ENCODE data around the gene NMRK2.
A peak's percentile ranks its signal among the peaks of the same experiment; 100 is the strongest.

Gene NMRK2

DNA sequence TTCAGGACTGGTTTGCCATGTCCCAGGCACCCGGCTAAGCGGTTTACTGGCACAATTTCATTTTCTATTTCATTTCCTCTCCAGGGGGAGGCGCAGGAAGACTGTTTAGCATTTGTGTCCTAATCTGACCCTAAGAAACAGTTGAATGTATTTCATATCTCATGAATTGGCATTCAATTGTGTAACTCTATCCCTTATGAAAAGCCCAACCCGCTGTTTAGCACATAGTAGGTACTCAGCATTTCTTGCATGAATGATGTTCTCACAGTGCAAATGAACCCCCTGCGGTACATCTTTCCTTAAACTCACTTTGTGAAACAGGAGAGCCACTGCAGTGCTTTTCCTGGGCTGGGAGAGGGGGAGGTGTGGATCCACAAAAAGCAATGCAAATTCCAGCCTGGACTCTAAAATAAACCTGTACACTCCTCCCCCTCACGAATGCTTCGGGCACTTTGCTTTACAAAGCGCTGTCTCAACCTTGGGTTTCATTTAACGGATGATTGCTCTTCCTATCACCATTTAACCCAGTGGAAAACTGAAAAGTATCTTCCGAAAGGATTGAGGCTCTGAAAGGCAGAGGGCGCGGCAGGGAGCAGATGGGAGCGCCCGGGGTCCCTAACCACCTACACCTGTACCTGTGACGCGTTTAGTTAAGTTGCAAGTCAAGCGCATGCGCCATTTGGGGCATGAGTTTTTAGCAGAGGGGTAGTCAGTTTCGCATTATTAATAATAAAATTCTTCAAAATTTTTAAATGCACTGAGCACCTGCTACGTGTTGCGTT, 53.6 kb downstream of the NMRK2 start:
- H2AK5ac ChIP-seq (ENCODE audit: low read depth, low read length): no peak overlapping the region
- H2BK15ac ChIP-seq (ENCODE audit: low read length): no peak overlapping the region
- no peak overlapping the region for H2BK120ac ChIP-seq (ENCODE audit: low read depth, low read length)
- H3K14ac ChIP-seq (ENCODE audit: low read length): no peak overlapping the region
- H2BK5ac ChIP-seq (ENCODE audit: low read length): no peak overlapping the region
- WGBS, 2 donors (ENCODE audit: extremely low coverage in 2 of 2, insufficient read length in 2 of 2, insufficient replicate concordance in 1 of 2): no CpG with 5 or more reads among the region's 21 CpGs
- H4K91ac ChIP-seq (ENCODE audit: low read depth, low read length, poor library complexity): no peak overlapping the region
- peak; percentile 52 for DNase-seq (ENCODE audit: low spot score)
- peaks cover 29 to 33% of the 10 kb centered on the region in 2 donors for H3K36me3 ChIP-seq (replicated peaks in 1 of 2; ENCODE audit: control insufficient read depth in 2 of 2, insufficient read depth in 2 of 2, low read length in 2 of 2)
- no peak overlapping the region for H4K8ac ChIP-seq (ENCODE audit: low read depth, low read length)
- peak overlapping the region; percentile 63 for H2AFZ ChIP-seq (ENCODE audit: low read length)
- H3K27ac ChIP-seq (replicated peaks; ENCODE audit: low read length): peak overlapping the region; percentile 1
- no peak overlapping the region for H2BK12ac ChIP-seq (ENCODE audit: low read length)
- no peak overlapping the region for H3K4ac ChIP-seq (ENCODE audit: low read length)
- H3K9me3 ChIP-seq (replicated peaks in 1 of 2; ENCODE audit: control insufficient read depth in 2 of 2, insufficient read depth in 1 of 2, low read depth in 1 of 2, low read length in 2 of 2): no peaks in the 10 kb centered on the region
- H3K9ac ChIP-seq (ENCODE audit: low read depth, low read length, poor library complexity): no peak overlapping the region
- H3K79me1 ChIP-seq (ENCODE audit: low read depth, low read length): peaks cover 21% of the 10 kb centered on the region
- peak overlapping the region in 1 of 2 donors; percentile 98 for H3K4me3 ChIP-seq (ENCODE audit: low read length in 2 of 2)
- no peak overlapping the region for H3K18ac ChIP-seq (ENCODE audit: low read length)
- peaks cover 13 to 28% of the 10 kb centered on the region in 2 donors for H3K4me1 ChIP-seq (ENCODE audit: control insufficient read depth in 2 of 2, insufficient read depth in 1 of 2, low read depth in 1 of 2, low read length in 2 of 2)
- H3K27me3 ChIP-seq (ENCODE audit: control insufficient read depth in 3 of 3, insufficient read depth in 3 of 3, low read depth in 1 of 3, low read length in 3 of 3): no peaks in the 10 kb centered on the region
- H3K23ac ChIP-seq (ENCODE audit: low read depth, low read length, poor library complexity): no peak overlapping the region
- H3K4me2 ChIP-seq (ENCODE audit: insufficient read depth, low read length, poor library complexity, severe bottlenecking): peak overlapping the region; percentile 72

DNA sequence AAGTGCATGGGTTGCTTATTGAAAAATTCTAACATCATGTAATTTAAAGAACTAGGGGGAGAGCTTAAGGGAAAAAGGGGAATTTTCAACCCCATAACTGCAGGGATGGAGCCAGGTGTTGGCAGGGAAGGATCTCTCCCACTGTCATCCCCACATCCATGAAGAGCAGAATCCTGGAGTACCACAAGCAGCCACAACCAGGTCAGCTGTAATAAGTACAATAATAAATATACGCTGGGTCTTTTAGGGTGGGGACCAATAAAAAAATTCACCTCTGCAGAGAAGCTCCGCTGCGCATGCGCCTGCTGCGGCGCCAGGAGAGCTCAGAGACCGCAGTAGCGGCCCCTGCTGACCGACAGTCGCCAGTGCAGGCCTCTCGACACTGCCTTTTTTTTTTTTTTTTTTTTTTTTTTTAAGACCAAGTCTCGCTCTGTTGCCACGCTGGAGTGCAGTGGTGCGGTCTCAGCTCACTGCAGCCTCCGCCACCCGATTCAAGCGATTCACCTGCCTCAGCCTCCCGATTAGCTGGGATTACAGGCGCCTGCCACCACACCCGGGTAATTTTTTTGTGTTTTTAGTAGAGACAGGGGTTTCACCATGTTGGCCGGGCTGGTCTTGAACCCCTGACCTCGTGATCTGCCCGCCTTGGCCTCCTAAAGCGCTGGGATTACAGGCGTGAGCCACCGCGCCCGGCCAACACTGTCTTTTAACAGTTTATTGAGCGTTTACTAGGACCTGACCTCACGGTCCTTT, 54.9 kb downstream of the NMRK2 start:
- H3K23ac ChIP-seq (ENCODE audit: low read depth, low read length, poor library complexity): no peak overlapping the region
- H2AFZ ChIP-seq (ENCODE audit: low read length): peak overlapping the region; percentile 82
- H2BK15ac ChIP-seq (ENCODE audit: low read length): no peak overlapping the region
- no peak overlapping the region for H4K91ac ChIP-seq (ENCODE audit: low read depth, low read length, poor library complexity)
- peaks cover 13 to 28% of the 10 kb centered on the region in 2 donors for H3K4me1 ChIP-seq (ENCODE audit: control insufficient read depth in 2 of 2, insufficient read depth in 1 of 2, low read depth in 1 of 2, low read length in 2 of 2)
- H2BK120ac ChIP-seq (ENCODE audit: low read depth, low read length): no peak overlapping the region
- H3K4ac ChIP-seq (ENCODE audit: low read length): no peak overlapping the region
- H4K8ac ChIP-seq (ENCODE audit: low read depth, low read length): no peak overlapping the region
- no peaks in the 10 kb centered on the region for H3K27me3 ChIP-seq (ENCODE audit: control insufficient read depth in 3 of 3, insufficient read depth in 3 of 3, low read depth in 1 of 3, low read length in 3 of 3)
- no peaks in the 10 kb centered on the region for H3K9me3 ChIP-seq (replicated peaks in 1 of 2; ENCODE audit: control insufficient read depth in 2 of 2, insufficient read depth in 1 of 2, low read depth in 1 of 2, low read length in 2 of 2)
- H3K79me1 ChIP-seq (ENCODE audit: low read depth, low read length): peaks cover 11% of the 10 kb centered on the region
- H2AK5ac ChIP-seq (ENCODE audit: low read depth, low read length): no peak overlapping the region
- H3K4me2 ChIP-seq (ENCODE audit: insufficient read depth, low read length, poor library complexity, severe bottlenecking): peak overlapping the region; percentile 58
- H2BK12ac ChIP-seq (ENCODE audit: low read length): no peak overlapping the region
- H3K36me3 ChIP-seq (replicated peaks in 1 of 2; ENCODE audit: control insufficient read depth in 2 of 2, insufficient read depth in 2 of 2, low read length in 2 of 2): peaks cover 15 to 20% of the 10 kb centered on the region in 2 donors
- H3K18ac ChIP-seq (ENCODE audit: low read length): no peak overlapping the region
- H3K9ac ChIP-seq (ENCODE audit: low read depth, low read length, poor library complexity): no peak overlapping the region
- H3K27ac ChIP-seq (replicated peaks; ENCODE audit: low read length): no peak overlapping the region
- H3K14ac ChIP-seq (ENCODE audit: low read length): no peak overlapping the region
- peak overlapping the region in 1 of 2 donors; percentile 24 for H3K4me3 ChIP-seq (ENCODE audit: low read length in 2 of 2)
- H2BK5ac ChIP-seq (ENCODE audit: low read length): no peak overlapping the region
- WGBS, 2 donors (ENCODE audit: extremely low coverage in 2 of 2, insufficient read length in 2 of 2, insufficient replicate concordance in 1 of 2): no CpG with 5 or more reads among the region's 30 CpGs
- peak; percentile 84 for DNase-seq (ENCODE audit: low spot score)

DNA sequence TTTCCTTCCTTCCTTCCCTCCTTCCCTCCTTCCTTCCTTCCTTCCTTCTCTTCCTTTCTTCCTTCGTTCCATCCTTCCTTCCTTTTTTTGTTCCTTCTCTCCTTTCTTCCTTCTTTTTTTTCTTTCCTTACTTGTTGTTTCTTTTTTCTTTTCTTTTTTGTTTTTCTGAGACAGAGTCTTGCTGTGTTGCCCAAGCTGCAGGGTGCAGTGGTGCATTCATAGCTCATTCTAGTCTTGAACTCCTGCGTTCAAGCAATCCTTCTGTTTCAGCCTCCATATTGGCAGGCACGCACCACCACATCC, 57.9 kb downstream of the NMRK2 start:
- H2BK120ac ChIP-seq (ENCODE audit: low read depth, low read length): no peak overlapping the region
- H4K8ac ChIP-seq (ENCODE audit: low read depth, low read length): no peak overlapping the region
- H3K23ac ChIP-seq (ENCODE audit: low read depth, low read length, poor library complexity): no peak overlapping the region
- no peak overlapping the region for H3K14ac ChIP-seq (ENCODE audit: low read length)
- no peak overlapping the region for H3K4me2 ChIP-seq (ENCODE audit: insufficient read depth, low read length, poor library complexity, severe bottlenecking)
- H2BK5ac ChIP-seq (ENCODE audit: low read length): no peak overlapping the region
- no peak for DNase-seq (ENCODE audit: low spot score)
- H2AFZ ChIP-seq (ENCODE audit: low read length): peak overlapping the region; percentile 68
- no peak overlapping the region for H3K4ac ChIP-seq (ENCODE audit: low read length)
- H3K18ac ChIP-seq (ENCODE audit: low read length): no peak overlapping the region
- no peaks in the 10 kb centered on the region for H3K79me1 ChIP-seq (ENCODE audit: low read depth, low read length)
- no peaks in the 10 kb centered on the region for H3K9me3 ChIP-seq (replicated peaks in 1 of 2; ENCODE audit: control insufficient read depth in 2 of 2, insufficient read depth in 1 of 2, low read depth in 1 of 2, low read length in 2 of 2)
- no peak overlapping the region for H4K91ac ChIP-seq (ENCODE audit: low read depth, low read length, poor library complexity)
- no peaks in the 10 kb centered on the region for H3K36me3 ChIP-seq (replicated peaks in 1 of 2; ENCODE audit: control insufficient read depth in 2 of 2, insufficient read depth in 2 of 2, low read length in 2 of 2)
- no peak overlapping the region for H2BK12ac ChIP-seq (ENCODE audit: low read length)
- no peak overlapping the region for H2BK15ac ChIP-seq (ENCODE audit: low read length)
- no peaks in the 10 kb centered on the region for H3K27me3 ChIP-seq (ENCODE audit: control insufficient read depth in 3 of 3, insufficient read depth in 3 of 3, low read depth in 1 of 3, low read length in 3 of 3)
- no peak overlapping the region for H3K9ac ChIP-seq (ENCODE audit: low read depth, low read length, poor library complexity)
- H2AK5ac ChIP-seq (ENCODE audit: low read depth, low read length): no peak overlapping the region
- peaks cover 5 to 16% of the 10 kb centered on the region in 2 donors for H3K4me1 ChIP-seq (ENCODE audit: control insufficient read depth in 2 of 2, insufficient read depth in 1 of 2, low read depth in 1 of 2, low read length in 2 of 2)
- no peak overlapping the region for H3K27ac ChIP-seq (replicated peaks; ENCODE audit: low read length)
- WGBS, 2 donors (ENCODE audit: extremely low coverage in 2 of 2, insufficient read length in 2 of 2, insufficient replicate concordance in 1 of 2): no CpG with 5 or more reads among the region's 3 CpGs
- H3K4me3 ChIP-seq (ENCODE audit: low read length in 2 of 2): no peak overlapping the region
